ENCODE data around the gene KCNG2. TPM values are rescaled to one million over a fixed set of nuclear protein-coding genes. Genes with fewer than 3 reads are reported as not detected.

Gene KCNG2
- total RNA-seq, 3 donors from 2014 or later (not counting 1 experiment from before 2014, with no cell fraction given) = not detected

GRCh38 chr18:79942786-79943607, 145.3 kb downstream of the KCNG2 start:
- H3K4me1 Mint-ChIP-seq = peaks cover 20 to 42% of the 10 kb centered on the region in 2 donors
- WGBS (ENCODE audit: insufficient coverage) = 95% methylated on average over 31 of the region's 31 CpGs
- Histone ChIP-seq H3K27ac (ENCODE audit: low read length) (no peak overlapping the region), H3K4me1 (ENCODE audit: control insufficient read depth, insufficient read depth, low read length) (peaks cover 12% of the 10 kb centered on the region), H3K9me3 (ENCODE audit: control insufficient read depth, insufficient read depth, low read length) (no peaks in the 10 kb centered on the region), H3K4me3 (ENCODE audit: low read length) (no peak overlapping the region), H3K27me3 (ENCODE audit: control insufficient read depth, insufficient read depth, low read length) (no peaks in the 10 kb centered on the region), H3K36me3 (ENCODE audit: control insufficient read depth, insufficient read depth, low read length) (peaks cover 16% of the 10 kb centered on the region)
- intact Hi-C loops (cut with micrococcal nuclease) = no loop called here
- H3K27me3 Mint-ChIP-seq (ENCODE audit: low read depth in 2 of 2) = no peaks in the 10 kb centered on the region
- TF ChIP-seq CTCF (IDR thresholded peaks at IDR 0.05) = no peak
- H3K9me3 Mint-ChIP-seq = no peaks in the 10 kb centered on the region
- H3K4me3 Mint-ChIP-seq = no peak overlapping the region
- no peak overlapping the region for H3K27ac Mint-ChIP-seq
- DNase-seq = no peak
- ATAC-seq = no peak
- peaks cover 7% of the 10 kb centered on the region for H3K36me3 Mint-ChIP-seq

GRCh38 chr18:79943608-79944125, 145.9 kb downstream of the KCNG2 start:
- 97% methylated on average over 20 of the region's 20 CpGs for WGBS (ENCODE audit: insufficient coverage)
- Mint-ChIP-seq H3K36me3 (peaks cover 7% of the 10 kb centered on the region), H3K27ac (no peak overlapping the region), H3K27me3 (ENCODE audit: low read depth in 2 of 2) (no peaks in the 10 kb centered on the region), H3K4me3 (no peak overlapping the region), H3K4me1 (peaks cover 25 to 45% of the 10 kb centered on the region in 2 donors), H3K9me3 (no peaks in the 10 kb centered on the region)
- no peak overlapping the region for H3K27ac ChIP-seq (ENCODE audit: low read length)
- DNase-seq (no peak), ATAC-seq (no peak)
- intact Hi-C loops (cut with micrococcal nuclease) = no loop called here
- H3K9me3 ChIP-seq (ENCODE audit: control insufficient read depth, insufficient read depth, low read length) = no peaks in the 10 kb centered on the region
- no peak for TF ChIP-seq CTCF (IDR thresholded peaks at IDR 0.05)
- peaks cover 12% of the 10 kb centered on the region for H3K4me1 ChIP-seq (ENCODE audit: control insufficient read depth, insufficient read depth, low read length)
- H3K4me3 ChIP-seq (ENCODE audit: low read length) = no peak overlapping the region
- peaks cover 16% of the 10 kb centered on the region for H3K36me3 ChIP-seq (ENCODE audit: control insufficient read depth, insufficient read depth, low read length)
- no peaks in the 10 kb centered on the region for H3K27me3 ChIP-seq (ENCODE audit: control insufficient read depth, insufficient read depth, low read length)

GRCh38 chr18:79944126-79944731, 146.5 kb downstream of the KCNG2 start:
- Histone ChIP-seq H3K27me3 (ENCODE audit: control insufficient read depth, insufficient read depth, low read length) (no peaks in the 10 kb centered on the region), H3K9me3 (ENCODE audit: control insufficient read depth, insufficient read depth, low read length) (no peaks in the 10 kb centered on the region), H3K4me1 (ENCODE audit: control insufficient read depth, insufficient read depth, low read length) (peaks cover 18% of the 10 kb centered on the region), H3K36me3 (ENCODE audit: control insufficient read depth, insufficient read depth, low read length) (peaks cover 18% of the 10 kb centered on the region), H3K27ac (ENCODE audit: low read length) (no peak overlapping the region), H3K4me3 (ENCODE audit: low read length) (no peak overlapping the region)
- H3K27me3 Mint-ChIP-seq (ENCODE audit: low read depth in 2 of 2) = no peaks in the 10 kb centered on the region
- no peaks in the 10 kb centered on the region for H3K9me3 Mint-ChIP-seq
- H3K27ac Mint-ChIP-seq = no peak overlapping the region
- no peak for TF ChIP-seq CTCF (IDR thresholded peaks at IDR 0.05)
- ATAC-seq = peak in 1 of 3 donors; percentile 53
- WGBS (ENCODE audit: insufficient coverage) = 51% methylated on average over 11 of the region's 11 CpGs
- H3K4me3 Mint-ChIP-seq = no peak overlapping the region
- intact Hi-C loops (cut with micrococcal nuclease) = no loop called here
- DNase-seq = peak in 1 of 2 donors; percentile 58
- H3K4me1 Mint-ChIP-seq = peaks cover 26 to 48% of the 10 kb centered on the region in 2 donors
- peaks cover 7% of the 10 kb centered on the region for H3K36me3 Mint-ChIP-seq

All from natural killer cell (primary cell).